ENCODE data around the gene NCOR2.
A peak's percentile ranks its signal among the peaks of the same experiment; 100 is the strongest.

NCOR2 gene

GRCh38 chr12:124524231-124524925 is 43.0 kb downstream of the NCOR2 start:
- DNase-seq = no peak

- peak; percentile 27 for DNase-seq
Observed at GRCh38 chr12:124523071-124523470, 44.3 kb downstream of the NCOR2 start.

GRCh38 chr12:124520907-124521306 is 46.5 kb downstream of the NCOR2 start:
- no peak for DNase-seq

- no peak for DNase-seq
Observed at GRCh38 chr12:124520265-124520701, 47.1 kb downstream of the NCOR2 start.

- DNase-seq = no peak
Observed at GRCh38 chr12:124519746-124520145, 47.7 kb downstream of the NCOR2 start.

GRCh38 chr12:124518051-124518932 is 49.1 kb downstream of the NCOR2 start:
- no peak for DNase-seq
